A375 (cell line): ENCODE measurements around the gene PRSS8. TPM values are rescaled to one million over a fixed set of nuclear protein-coding genes. Genes with fewer than 3 reads are reported as not detected.

ENCODE experiments used
- small RNA-seq: library from RNA; depleted of rRNA; stranded (forward); fragments of <200 nt; gene quantifications from one replicate; pipeline ENCODE3, GENCODE V24; 2014
- total RNA-seq: library from RNA; depleted of rRNA; stranded (reverse); fragments of >200 nt; shearing (Covaris generic); gene quantifications from 2 replicates; pipeline ENCODE4 v1.2.3, GENCODE V29; 2014; rRNA removed

The PRSS8 gene
- total RNA-seq: not detected in 2 replicates

GRCh38 chr16:31135535-31136286 is at the start of gene PRSS8:
Gene PRSS8 (minus strand): TSS chr16:31135727. CDS start chr16:31135498, 229 bp downstream.

GRCh38 chr16:31179747-31180459 is 44.4 kb upstream of the PRSS8 start, which contains the start of gene FUS:
Gene FUS (plus strand): TSS chr16:31180139. CDS start chr16:31180215, 76 bp downstream.

GRCh38 chr16:31149894-31150890 is 14.7 kb upstream of the PRSS8 start, which contains the start of gene PRSS36:
Gene PRSS36 (minus strand): TSS chr16:31150066. CDS start chr16:31150035, 31 bp downstream.

GRCh38 chr16:31117384-31118222 is 17.9 kb downstream of the PRSS8 start, which contains the start of gene KAT8:
Gene KAT8 (plus strand): TSS chr16:31117664. CDS start chr16:31117682, 18 bp downstream.

GRCh38 chr16:31108035-31108793 is 27.3 kb downstream of the PRSS8 start, which contains the start of gene BCKDK:
Gene BCKDK (plus strand): TSS chr16:31108386. CDS start chr16:31109224, 838 bp downstream.

GRCh38 chr16:31094424-31095120 is 41.0 kb downstream of the PRSS8 start, which contains the start of gene VKORC1:
Gene VKORC1 (minus strand): TSS chr16:31094797. CDS start chr16:31094729, 68 bp downstream.

GRCh38 chr16:31088459-31089183 is 46.9 kb downstream of the PRSS8 start, which contains the start of gene PRSS53:
Gene PRSS53 (minus strand): TSS chr16:31088943. CDS start chr16:31088809, 134 bp downstream.

Small RNAs within 50 kb of the gene (small RNA-seq; reads per million reads assigned to genes)
- gene AC009088.4 (not detected), gene NDUFA3P6 (not detected)

Other genes with a start within 250 kb of the PRSS8 start
- gene BCL7C, start 241.7 kb downstream of the PRSS8 start, total RNA-seq: 57.4 and 71.4 TPM in 2 replicates
- not detected in 2 replicates for gene CTF1, start 239.1 kb downstream of the PRSS8 start, total RNA-seq
- 32.0 and 35.8 TPM in 2 replicates for gene FBXL19, start 212.2 kb downstream of the PRSS8 start, total RNA-seq
- 19.8 and 21.6 TPM in 2 replicates for gene ORAI3, start 186.7 kb downstream of the PRSS8 start, total RNA-seq
- gene SETD1A, start 178.0 kb downstream of the PRSS8 start, total RNA-seq: 9.8 and 12.9 TPM in 2 replicates
- gene HSD3B7, start 150.5 kb downstream of the PRSS8 start, total RNA-seq: 2.2 and 2.4 TPM in 2 replicates
- gene STX1B, start 125.1 kb downstream of the PRSS8 start, total RNA-seq: 0.98 TPM in 1 of 2 replicates, not detected in the other
- 23.6 and 25.5 TPM in 2 replicates for gene STX4, start 102.2 kb downstream of the PRSS8 start, total RNA-seq
- 18.1 and 22.6 TPM in 2 replicates for gene ZNF668, start 61.5 kb downstream of the PRSS8 start, total RNA-seq
- 18.1 and 18.4 TPM in 2 replicates for gene ZNF646, start 61.3 kb downstream of the PRSS8 start, total RNA-seq
- 3.6 and 6.6 TPM in 2 replicates for gene PRSS53, start 46.8 kb downstream of the PRSS8 start, total RNA-seq
- 141 and 193 TPM in 2 replicates for gene VKORC1, start 40.9 kb downstream of the PRSS8 start, total RNA-seq
- gene BCKDK, start 27.3 kb downstream of the PRSS8 start, total RNA-seq: 39.1 and 49.7 TPM in 2 replicates
- 40.7 and 59.5 TPM in 2 replicates for gene KAT8, start 18.1 kb downstream of the PRSS8 start, total RNA-seq
- gene PRSS36, start 14.3 kb upstream of the PRSS8 start, total RNA-seq: 0.98 TPM in 1 of 2 replicates, not detected in the other
- 62.7 and 76.7 TPM in 2 replicates for gene FUS, start 44.4 kb upstream of the PRSS8 start, total RNA-seq
- not detected in 2 replicates for gene PYCARD, start 67.0 kb upstream of the PRSS8 start, total RNA-seq
- not detected in 2 replicates for gene TRIM72, start 78.4 kb upstream of the PRSS8 start, total RNA-seq
- gene PYDC1, start 81.4 kb upstream of the PRSS8 start, total RNA-seq: not detected in 2 replicates
- 0.37 TPM in 1 of 2 replicates, not detected in the other for gene ITGAM, start 124.2 kb upstream of the PRSS8 start, total RNA-seq
- 2.4 and 3.4 TPM in 2 replicates for gene ITGAX, start 219.4 kb upstream of the PRSS8 start, total RNA-seq